Upper lobe of left lung (tissue), 6 donors: ENCODE results near the gene GPC5. TPM values are rescaled to one million over a fixed set of nuclear protein-coding genes. Genes with fewer than 3 reads are reported as not detected.

Experiments used
- ATAC-seq, 2 donors: fragments of 200-7000 bp; cut with Tn5 transposase; one replicate each; pipeline ENCODE4 v1.9.1; 2022; ENCODE audit warnings: mild to moderate bottlenecking in 2 of 2, moderate library complexity in 2 of 2; ENCODE audit not compliant: low FRiP score in 2 of 2
- DNase-seq, 2 donors: peaks; one replicate each; pipeline ENCODE4 v3.0.0-alpha.2; 2019 to 2020
- H3K27ac ChIP-seq, 4 donors: fragments of 200-600 bp; sonication (generic); one replicate each; pipeline ENCODE4 v1.5.1; 2016 to 2019
- H3K27me3 ChIP-seq, 4 donors: fragments of 200-600 bp; sonication (generic); one replicate each; pipeline ENCODE4 v1.5.1; 2017 to 2019
- H3K36me3 ChIP-seq, 4 donors: fragments of 200-600 bp; sonication (generic); one replicate each; pipeline ENCODE4 v1.5.1; 2016 to 2019
- H3K4me1 ChIP-seq, 4 donors: fragments of 200-600 bp; sonication (generic); one replicate each; pipeline ENCODE4 v1.5.1; 2018 to 2019
- H3K4me3 ChIP-seq, 4 donors: fragments of 200-600 bp; sonication (generic); one replicate each; pipeline ENCODE4 v1.5.1; 2017 to 2019; ENCODE audit warnings: mild to moderate bottlenecking in 2 of 4, moderate library complexity in 1 of 4
- H3K9me3 ChIP-seq, 4 donors: fragments of 200-600 bp; sonication (generic); one replicate each; pipeline ENCODE4 v1.5.1; 2018 to 2019
- EP300 ChIP-seq, 4 donors: sonication (generic); formaldehyde crosslinking; IDR thresholded peaks; one replicate each; pipeline ENCODE4 v1.5.1; 2017; ENCODE audit warnings: antibody characterized with exemption in 4 of 4, control low read depth in 2 of 4
- POLR2A ChIP-seq, 4 donors: fragments of 450-650 bp; IDR thresholded peaks; one replicate each; pipeline ENCODE4 v1.5.1; 2016 to 2017; ENCODE audit warnings: antibody characterized with exemption in 4 of 4, mild to moderate bottlenecking in 2 of 4
- POLR2AphosphoS5 ChIP-seq, 2 donors: sonication (generic); formaldehyde crosslinking; IDR thresholded peaks; one replicate each; pipeline ENCODE4 v1.5.1; 2017; ENCODE audit warnings: antibody characterized with exemption in 2 of 2
- WGBS, 2 donors: methylation state at CpG; one replicate each; pipeline ENCODE4 v1.1.5; 2017 to 2018; 5-methylcytosine and 5-hydroxymethylcytosine counted together
- total RNA-seq, 6 donors: library from RNA; depleted of rRNA in 4 of 6; stranded (reverse); fragments of >200 nt in 4 of 6; gene quantifications; one replicate each; pipeline versions ENCODE4 v1.1.0 to v1.2.1, GENCODE V29; 2016 to 2021
- TF ChIP-seq, protein P1 (sequence below), 6 experiments: fragments of 450-650 bp in 4 of 6; fragments of 200-600 bp in 2 of 6; sonication (generic) in 2 of 6; IDR thresholded peaks; one replicate each; pipeline ENCODE4 v1.5.1; 2016 to 2019; ENCODE audit warnings: antibody characterized with exemption in 6 of 6
- donor health status: DM: no; HTN: no; CAD: no; lungs with moderate emphysema.
- donor health status: DM: no; HTN: yes; CAD: no; lungs with severe emphysema.

Gene GPC5
- total RNA-seq, 6 donors from 2014 or later, result 7.6 to 51.4 (median 12.8) TPM

DNA sequence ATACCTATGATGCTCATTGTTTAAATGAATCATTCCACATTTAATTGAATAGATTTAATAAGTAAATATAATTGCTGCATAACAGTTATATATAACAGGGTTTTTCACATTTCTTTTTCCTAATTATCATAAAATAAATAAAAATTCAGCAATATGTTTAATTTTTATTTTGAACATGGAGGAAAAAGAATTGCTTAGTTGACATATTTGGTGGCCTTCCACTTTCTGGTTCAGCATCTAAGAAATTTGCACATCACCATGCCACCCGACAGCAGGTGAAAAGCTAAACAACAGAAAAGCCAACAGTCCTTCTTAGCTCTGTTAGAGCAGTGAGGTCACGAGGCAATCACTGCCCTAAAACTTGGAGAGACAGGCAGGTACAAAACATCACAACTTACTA is 790.2 kb downstream of the GPC5 start:
- no peaks in the 10 kb centered on the region for H3K4me1 ChIP-seq
- H3K27ac ChIP-seq, result no peak overlapping the region
- H3K36me3 ChIP-seq, result no peaks in the 10 kb centered on the region
- H3K4me3 ChIP-seq, result no peak overlapping the region
- ATAC-seq (no peak), DNase-seq (no peak)
- H3K9me3 ChIP-seq, result no peaks in the 10 kb centered on the region
- TF ChIP-seq, protein P1, sequence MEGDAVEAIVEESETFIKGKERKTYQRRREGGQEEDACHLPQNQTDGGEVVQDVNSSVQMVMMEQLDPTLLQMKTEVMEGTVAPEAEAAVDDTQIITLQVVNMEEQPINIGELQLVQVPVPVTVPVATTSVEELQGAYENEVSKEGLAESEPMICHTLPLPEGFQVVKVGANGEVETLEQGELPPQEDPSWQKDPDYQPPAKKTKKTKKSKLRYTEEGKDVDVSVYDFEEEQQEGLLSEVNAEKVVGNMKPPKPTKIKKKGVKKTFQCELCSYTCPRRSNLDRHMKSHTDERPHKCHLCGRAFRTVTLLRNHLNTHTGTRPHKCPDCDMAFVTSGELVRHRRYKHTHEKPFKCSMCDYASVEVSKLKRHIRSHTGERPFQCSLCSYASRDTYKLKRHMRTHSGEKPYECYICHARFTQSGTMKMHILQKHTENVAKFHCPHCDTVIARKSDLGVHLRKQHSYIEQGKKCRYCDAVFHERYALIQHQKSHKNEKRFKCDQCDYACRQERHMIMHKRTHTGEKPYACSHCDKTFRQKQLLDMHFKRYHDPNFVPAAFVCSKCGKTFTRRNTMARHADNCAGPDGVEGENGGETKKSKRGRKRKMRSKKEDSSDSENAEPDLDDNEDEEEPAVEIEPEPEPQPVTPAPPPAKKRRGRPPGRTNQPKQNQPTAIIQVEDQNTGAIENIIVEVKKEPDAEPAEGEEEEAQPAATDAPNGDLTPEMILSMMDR (IDR thresholded peaks at IDR 0.05), result no peak
- TF ChIP-seq POLR2A (IDR thresholded peaks at IDR 0.05) (no peak), EP300 (IDR thresholded peaks at IDR 0.05) (no peak), POLR2AphosphoS5 (IDR thresholded peaks at IDR 0.05) (no peak)
- WGBS, 2 donors, result 87 to 92% methylated on average over 2 of the region's 2 CpGs
- no peaks in the 10 kb centered on the region for H3K27me3 ChIP-seq

DNA sequence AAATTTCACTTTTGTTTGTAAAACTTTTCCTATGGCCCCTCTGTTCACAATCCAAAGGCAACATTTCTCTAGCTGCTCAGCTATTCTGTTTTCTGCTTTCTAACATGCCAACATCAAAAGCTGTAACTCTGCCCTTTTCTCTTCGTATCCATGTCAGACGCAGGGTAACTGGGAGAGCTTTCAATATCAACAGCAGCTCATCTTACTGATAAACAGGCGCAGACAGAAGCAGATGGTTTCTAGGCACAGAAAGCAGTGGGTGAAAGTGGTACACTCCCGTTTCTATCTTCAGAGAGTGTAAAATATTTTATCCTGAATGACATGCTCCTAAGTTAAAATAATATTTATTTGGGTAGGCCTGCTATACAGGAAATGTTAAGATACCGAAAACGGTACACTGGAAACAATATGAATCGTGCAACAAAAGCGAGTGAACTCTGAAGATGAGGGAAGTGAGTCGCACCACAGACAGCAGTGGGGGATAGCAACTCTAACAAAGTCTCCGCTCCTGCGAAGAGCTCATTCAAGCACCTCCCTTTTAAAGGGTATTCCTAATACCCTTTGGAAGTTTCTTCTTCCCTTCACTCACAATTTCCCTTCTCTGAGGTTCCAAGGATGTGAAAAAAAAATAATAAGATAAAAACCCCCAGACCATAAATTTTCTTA is 798.3 kb downstream of the GPC5 start:
- Histone ChIP-seq H3K4me1 (no peaks in the 10 kb centered on the region), H3K4me3 (no peak overlapping the region), H3K36me3 (no peaks in the 10 kb centered on the region), H3K9me3 (no peaks in the 10 kb centered on the region), H3K27ac (no peak overlapping the region), H3K27me3 (no peaks in the 10 kb centered on the region)
- no peak for ATAC-seq
- DNase-seq, result no peak
- 49 to 77% methylated on average over 11 of the region's 11 CpGs for WGBS, 2 donors
- TF ChIP-seq POLR2AphosphoS5 (IDR thresholded peaks at IDR 0.05) (no peak), POLR2A (IDR thresholded peaks at IDR 0.05) (no peak), EP300 (IDR thresholded peaks at IDR 0.05) (no peak)
- TF ChIP-seq, protein P1 (IDR thresholded peaks at IDR 0.05), result no peak

DNA sequence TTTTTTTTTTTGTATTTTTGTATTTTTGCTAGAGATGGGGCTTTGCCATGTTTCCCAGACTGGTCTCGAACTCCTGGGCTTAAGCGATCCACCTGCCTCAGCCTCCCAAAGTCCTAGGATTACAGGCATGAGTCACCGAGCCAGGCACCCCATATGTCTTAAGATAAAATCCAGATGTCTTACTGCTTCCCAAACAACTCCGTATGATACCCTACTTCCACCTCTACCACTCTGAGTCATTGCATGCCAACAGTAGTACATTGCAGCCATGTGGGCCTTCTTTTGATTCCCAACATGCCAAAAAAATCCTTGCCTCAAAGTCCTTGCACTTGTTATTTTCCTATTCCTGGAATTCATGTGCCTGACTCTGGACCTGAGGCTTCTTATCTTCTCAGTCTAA is 799.2 kb downstream of the GPC5 start:
- ATAC-seq (no peak), DNase-seq (no peak)
- Histone ChIP-seq H3K4me1 (no peaks in the 10 kb centered on the region), H3K36me3 (no peaks in the 10 kb centered on the region), H3K9me3 (no peaks in the 10 kb centered on the region), H3K27ac (no peak overlapping the region), H3K4me3 (no peak overlapping the region), H3K27me3 (no peaks in the 10 kb centered on the region)
- TF ChIP-seq EP300 (IDR thresholded peaks at IDR 0.05) (no peak), POLR2AphosphoS5 (IDR thresholded peaks at IDR 0.05) (no peak), POLR2A (IDR thresholded peaks at IDR 0.05) (no peak)
- TF ChIP-seq, protein P1 (IDR thresholded peaks at IDR 0.05), result no peak
- 83 to 90% methylated on average over 4 of the region's 4 CpGs for WGBS, 2 donors

DNA sequence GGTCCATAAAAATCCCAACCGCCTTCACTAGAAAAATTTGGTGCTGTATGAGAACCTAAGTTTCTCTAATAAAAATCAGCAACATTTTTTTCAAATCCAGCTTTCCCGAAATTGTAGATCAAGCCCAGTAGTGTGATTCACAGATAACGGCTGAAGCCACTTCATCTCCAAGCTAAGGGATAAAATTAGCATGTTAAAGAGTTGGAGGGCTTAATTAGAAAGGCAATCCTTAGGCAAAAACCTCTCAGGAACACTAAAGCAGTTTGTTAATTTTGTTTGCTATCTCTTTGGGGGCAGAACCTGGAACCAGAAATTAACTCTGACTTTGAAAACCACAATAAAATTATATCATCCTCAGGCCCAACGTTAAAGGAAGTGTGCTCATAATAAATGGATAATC is 820.2 kb downstream of the GPC5 start:
- no peaks in the 10 kb centered on the region for H3K4me1 ChIP-seq
- TF ChIP-seq, protein P1 (IDR thresholded peaks at IDR 0.05), result no peak
- TF ChIP-seq POLR2A (IDR thresholded peaks at IDR 0.05) (no peak), EP300 (IDR thresholded peaks at IDR 0.05) (no peak), POLR2AphosphoS5 (IDR thresholded peaks at IDR 0.05) (no peak)
- no peak overlapping the region for H3K27ac ChIP-seq
- ATAC-seq (no peak), DNase-seq (no peak)
- no peaks in the 10 kb centered on the region for H3K9me3 ChIP-seq
- 71 to 80% methylated on average over 4 of the region's 4 CpGs for WGBS, 2 donors
- no peaks in the 10 kb centered on the region for H3K27me3 ChIP-seq
- no peak overlapping the region for H3K4me3 ChIP-seq
- H3K36me3 ChIP-seq, result no peaks in the 10 kb centered on the region

DNA sequence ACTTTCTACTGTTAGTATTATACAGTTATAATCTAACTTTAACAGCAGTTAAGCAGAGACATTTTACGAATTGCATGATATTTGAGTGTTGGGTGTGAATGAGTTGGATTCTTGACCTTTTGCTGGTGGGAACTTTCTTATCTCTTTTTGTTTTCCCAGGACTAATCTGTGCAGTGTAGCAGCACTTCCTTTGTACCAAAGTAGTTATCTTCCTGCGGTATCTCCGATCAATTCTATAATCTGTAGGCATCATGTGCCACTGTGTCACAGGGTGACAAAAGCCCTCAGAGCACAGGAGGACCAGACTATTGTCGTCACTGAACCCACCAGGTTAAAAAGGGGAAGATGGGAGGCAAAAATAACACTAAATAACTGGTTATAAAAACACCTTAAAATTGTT is 823.5 kb downstream of the GPC5 start:
- H3K4me1 ChIP-seq, result no peaks in the 10 kb centered on the region
- H3K4me3 ChIP-seq, result no peak overlapping the region
- ATAC-seq (no peak), DNase-seq (no peak)
- H3K9me3 ChIP-seq, result no peaks in the 10 kb centered on the region
- no peaks in the 10 kb centered on the region for H3K36me3 ChIP-seq
- H3K27ac ChIP-seq, result no peak overlapping the region
- 41 to 45% methylated on average over 4 of the region's 4 CpGs for WGBS, 2 donors
- TF ChIP-seq POLR2AphosphoS5 (IDR thresholded peaks at IDR 0.05) (no peak), EP300 (IDR thresholded peaks at IDR 0.05) (no peak), POLR2A (IDR thresholded peaks at IDR 0.05) (no peak)
- TF ChIP-seq, protein P1 (IDR thresholded peaks at IDR 0.05), result no peak
- H3K27me3 ChIP-seq, result no peaks in the 10 kb centered on the region
